ENCODE data around the gene RAB20.

Gene RAB20

GRCh38 chr13:110566171-110566570, 4.6 kb upstream of the RAB20 start:
- DNase-seq (ENCODE audit: extremely low read depth, low read depth) = no peak
- TF ChIP-seq, protein P1, sequence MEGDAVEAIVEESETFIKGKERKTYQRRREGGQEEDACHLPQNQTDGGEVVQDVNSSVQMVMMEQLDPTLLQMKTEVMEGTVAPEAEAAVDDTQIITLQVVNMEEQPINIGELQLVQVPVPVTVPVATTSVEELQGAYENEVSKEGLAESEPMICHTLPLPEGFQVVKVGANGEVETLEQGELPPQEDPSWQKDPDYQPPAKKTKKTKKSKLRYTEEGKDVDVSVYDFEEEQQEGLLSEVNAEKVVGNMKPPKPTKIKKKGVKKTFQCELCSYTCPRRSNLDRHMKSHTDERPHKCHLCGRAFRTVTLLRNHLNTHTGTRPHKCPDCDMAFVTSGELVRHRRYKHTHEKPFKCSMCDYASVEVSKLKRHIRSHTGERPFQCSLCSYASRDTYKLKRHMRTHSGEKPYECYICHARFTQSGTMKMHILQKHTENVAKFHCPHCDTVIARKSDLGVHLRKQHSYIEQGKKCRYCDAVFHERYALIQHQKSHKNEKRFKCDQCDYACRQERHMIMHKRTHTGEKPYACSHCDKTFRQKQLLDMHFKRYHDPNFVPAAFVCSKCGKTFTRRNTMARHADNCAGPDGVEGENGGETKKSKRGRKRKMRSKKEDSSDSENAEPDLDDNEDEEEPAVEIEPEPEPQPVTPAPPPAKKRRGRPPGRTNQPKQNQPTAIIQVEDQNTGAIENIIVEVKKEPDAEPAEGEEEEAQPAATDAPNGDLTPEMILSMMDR (IDR thresholded peaks at IDR 0.05; ENCODE audit: low read depth, low read length) = no peak

DNA sequence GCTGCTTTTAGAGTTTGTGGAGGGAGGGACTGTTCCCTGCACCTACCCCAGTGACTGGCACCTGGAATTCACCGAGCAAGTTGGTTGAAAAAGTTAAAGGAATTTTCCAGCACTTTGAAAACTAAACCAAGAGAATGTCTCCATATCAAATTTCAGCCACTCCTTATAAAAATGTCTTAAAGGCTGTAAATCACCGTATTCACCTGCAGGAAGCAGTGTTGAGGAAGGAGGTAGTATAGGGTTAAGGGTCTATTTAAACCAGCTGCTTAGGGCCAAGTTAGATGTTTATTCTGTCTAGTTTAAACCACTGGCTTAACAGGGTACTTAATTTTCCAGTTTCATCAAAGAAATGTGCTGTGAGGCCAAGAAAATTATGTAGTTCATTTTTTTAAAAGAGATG, 3.8 kb upstream of the RAB20 start:
- TF ChIP-seq, protein P1 (IDR thresholded peaks at IDR 0.05; ENCODE audit: low read depth, low read length) = no peak; the same call in 1 of the 2 replicates

GRCh38 chr13:110564472-110564985, 3.0 kb upstream of the RAB20 start:
- TF ChIP-seq, protein P1 (IDR thresholded peaks at IDR 0.05; ENCODE audit: low read depth, low read length) = no peak
- DNase-seq (ENCODE audit: extremely low read depth, low read depth) = no peak

More for the DNA sequence above, 3.8 kb upstream of the RAB20 start:
- DNase-seq (ENCODE audit: extremely low read depth, low read depth) = no peak

DNA sequence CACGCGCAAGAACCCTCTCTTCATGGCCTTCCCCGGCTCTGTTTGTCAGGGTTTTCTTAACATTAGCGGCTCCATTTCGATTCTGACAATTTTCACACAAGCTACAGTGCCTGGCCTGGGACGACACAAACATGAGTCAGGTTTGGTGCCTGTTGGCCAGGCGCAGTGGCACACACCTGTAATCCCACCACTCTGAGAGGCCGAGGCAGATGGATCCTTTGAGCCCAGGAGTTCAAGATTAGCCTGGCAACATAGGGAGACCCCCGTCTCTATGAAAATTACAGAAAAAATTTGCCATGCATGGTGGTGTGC, 1.9 kb upstream of the RAB20 start:
- no peak for DNase-seq (ENCODE audit: extremely low read depth, low read depth)
- TF ChIP-seq, protein P1 (IDR thresholded peaks at IDR 0.05; ENCODE audit: low read depth, low read length) = no peak

DNA sequence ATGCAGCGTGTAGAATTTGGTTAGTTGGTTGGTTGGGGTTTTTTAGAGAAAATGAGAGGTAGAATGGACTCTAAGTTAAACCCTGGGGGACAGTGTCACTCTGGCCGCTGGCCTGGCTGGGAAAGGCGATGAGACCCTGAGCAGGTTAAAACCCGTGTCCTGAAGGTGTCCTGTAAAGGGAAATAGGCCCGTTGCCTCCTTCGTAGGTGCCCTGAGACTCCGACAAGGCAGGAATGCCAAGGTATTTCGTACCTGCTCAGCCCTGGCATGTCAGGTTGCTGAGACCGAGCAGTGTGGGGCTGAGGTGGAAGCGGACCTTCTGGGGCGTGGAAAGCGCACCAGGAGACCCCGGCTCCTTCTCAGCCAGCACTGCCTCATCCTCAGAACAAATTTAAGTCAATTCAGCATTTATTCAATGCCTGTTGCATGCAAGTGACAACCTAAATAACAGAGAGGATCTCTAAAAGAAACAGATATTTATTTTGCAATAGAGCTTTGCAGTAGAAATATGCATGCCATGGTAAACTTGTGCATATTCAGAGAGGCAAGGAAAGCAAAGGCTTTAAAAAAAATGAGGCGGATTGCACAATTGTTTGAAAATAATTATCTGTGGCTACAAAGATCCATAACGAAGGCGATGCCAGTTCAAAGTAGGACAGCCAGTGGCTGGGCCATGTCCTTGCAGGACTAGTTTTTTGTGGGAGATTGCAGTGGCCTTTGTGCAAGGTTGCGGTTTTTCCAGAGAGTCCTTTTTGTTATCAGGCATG, 1.4 kb upstream of the RAB20 start:
- TF ChIP-seq, protein P1 (IDR thresholded peaks at IDR 0.05; ENCODE audit: low read depth, low read length) = no peak
- no peak for DNase-seq (ENCODE audit: extremely low read depth, low read depth)

DNA sequence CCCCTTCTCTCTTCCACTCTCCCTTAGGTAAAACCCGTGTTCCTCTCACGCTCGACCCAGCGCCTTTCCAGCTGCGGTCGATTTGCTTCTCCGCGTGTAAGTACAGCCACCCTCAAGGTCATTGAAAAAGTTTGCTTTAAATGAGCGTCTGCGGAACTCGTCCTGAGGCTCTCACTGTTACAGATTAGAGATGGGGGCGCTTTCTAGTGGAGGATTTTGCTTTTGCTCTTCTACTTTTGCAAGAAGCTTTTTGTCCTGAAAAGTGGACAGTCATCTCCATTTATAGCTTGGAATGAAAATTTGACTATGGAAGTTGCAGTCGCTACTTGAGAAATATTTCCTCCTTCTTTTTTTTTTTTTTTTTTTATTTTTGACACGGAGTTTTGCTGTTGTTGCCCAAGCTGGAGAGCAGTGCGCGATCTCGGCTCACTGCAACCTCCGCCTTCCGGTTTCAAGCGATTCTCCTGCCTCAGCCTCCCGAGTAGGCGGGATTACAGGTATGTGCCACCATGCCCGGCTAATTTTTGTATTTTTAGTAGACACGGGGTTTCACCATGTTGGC, 595 bp upstream of the RAB20 start:
- DNase-seq (ENCODE audit: extremely low read depth, low read depth) = no peak
- TF ChIP-seq, protein P1 (IDR thresholded peaks at IDR 0.05; ENCODE audit: low read depth, low read length) = no peak

DNA sequence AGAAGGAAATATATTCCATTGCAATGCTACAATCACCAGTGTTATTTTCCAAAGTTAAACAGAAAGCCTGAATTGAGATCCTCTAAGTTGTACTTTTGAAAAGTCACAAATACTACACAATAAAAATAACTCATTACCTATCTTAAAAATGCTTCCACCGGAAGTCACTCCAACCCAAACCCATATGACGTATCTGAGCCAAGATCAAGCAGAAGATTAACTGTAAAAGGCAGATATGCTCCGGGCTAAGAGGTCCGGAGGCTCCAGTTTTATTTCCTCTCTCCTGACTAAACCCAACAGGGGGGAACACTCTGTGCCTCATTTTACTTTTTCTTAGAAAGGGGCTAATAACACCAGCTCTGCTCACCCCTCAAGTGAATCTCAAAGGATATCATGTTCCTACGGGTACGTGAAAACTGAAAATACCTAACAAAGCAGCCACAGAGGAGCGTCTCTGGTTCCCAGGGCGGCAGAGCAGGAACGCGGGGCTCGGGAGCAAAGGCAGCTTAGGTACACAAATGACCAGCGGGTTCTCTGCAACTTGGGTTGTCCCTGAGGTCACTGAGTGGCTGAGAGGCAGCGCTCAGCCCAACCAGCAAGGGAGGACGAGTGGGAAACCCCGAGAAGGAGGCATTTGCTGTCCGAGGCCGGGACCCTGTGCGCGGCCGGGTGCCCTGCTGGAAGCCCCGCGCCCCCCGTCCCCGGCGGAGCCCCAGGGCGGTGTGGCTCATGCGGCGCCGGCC, 750 bp downstream of the RAB20 start:
- DNase-seq (ENCODE audit: extremely low read depth, low read depth) = no peak
- TF ChIP-seq, protein P1 (IDR thresholded peaks at IDR 0.05; ENCODE audit: low read depth, low read length) = no peak

Data from AG09319 (cell line).